Measurements from ENCODE around the gene MAZ. TPM values are rescaled to one million over a fixed set of nuclear protein-coding genes. Genes with fewer than 3 reads are reported as not detected.
"Not testable (repeated sequence)": the region's sequence is repeated elsewhere in the genome, so short reads cannot be mapped to it uniquely, and the experiment has no call there.

MAZ gene
- total RNA-seq, 2 donors from 2014 or later: 180 to 188 TPM

DNA sequence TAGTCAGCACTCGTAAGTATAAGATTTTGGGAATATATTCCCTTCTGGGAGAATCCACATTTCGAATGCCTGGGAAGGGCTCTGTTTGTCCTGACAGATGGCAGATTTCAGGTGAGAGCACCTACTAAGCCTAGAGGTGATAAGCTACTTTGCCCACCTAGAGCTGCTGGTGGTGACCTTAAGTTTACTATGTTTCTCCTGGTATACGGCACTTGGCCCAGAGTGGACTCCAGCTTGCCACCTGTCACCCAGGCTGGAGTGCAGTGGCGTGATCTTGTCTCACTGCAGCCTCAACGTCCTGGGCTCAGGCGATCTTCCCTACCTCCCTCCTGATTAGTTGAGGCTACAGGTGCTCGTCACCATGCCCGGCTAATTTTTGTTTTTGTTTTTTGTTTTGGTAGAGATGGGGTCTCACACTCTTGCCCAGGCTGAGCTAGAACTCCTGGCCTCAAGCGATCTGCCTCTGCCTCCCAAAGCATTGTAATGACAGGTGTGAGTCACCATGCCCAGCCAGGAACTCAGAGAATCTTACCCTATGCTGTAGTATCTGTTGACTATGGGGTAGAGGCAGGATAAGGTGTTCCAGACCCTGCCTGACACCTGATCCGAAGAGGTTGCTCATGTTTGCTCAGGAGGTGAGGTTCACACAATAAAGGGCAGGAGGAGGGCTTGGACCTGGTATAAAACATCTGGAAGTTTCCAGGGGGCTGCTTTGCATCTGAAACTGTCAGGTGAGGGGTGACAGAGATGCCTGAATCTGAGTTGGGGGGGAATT, 28.6 kb upstream of the MAZ start, which contains the start of gene ZG16:
TSS of gene ZG16 (plus strand) at position 681 of the 775 bp plus-strand sequence. CDS start 1,011 bp downstream, outside the sequence.
- Histone ChIP-seq H3K27me3 (replicated peaks; ENCODE audit: insufficient read depth) (no peaks in the 10 kb centered on the region), H3K4me3 (no peak within 1 kb of the TSS), H3K4me1 (replicated peaks) (no peaks in the 10 kb centered on the region), H3K27ac (no peak within 1 kb of the TSS), H3K36me3 (no peaks in the 10 kb centered on the region), H3K9me3 (no peaks in the 10 kb centered on the region)
- TF ChIP-seq POLR2A (IDR thresholded peaks at IDR 0.05): no peak
- TF ChIP-seq, protein P1, sequence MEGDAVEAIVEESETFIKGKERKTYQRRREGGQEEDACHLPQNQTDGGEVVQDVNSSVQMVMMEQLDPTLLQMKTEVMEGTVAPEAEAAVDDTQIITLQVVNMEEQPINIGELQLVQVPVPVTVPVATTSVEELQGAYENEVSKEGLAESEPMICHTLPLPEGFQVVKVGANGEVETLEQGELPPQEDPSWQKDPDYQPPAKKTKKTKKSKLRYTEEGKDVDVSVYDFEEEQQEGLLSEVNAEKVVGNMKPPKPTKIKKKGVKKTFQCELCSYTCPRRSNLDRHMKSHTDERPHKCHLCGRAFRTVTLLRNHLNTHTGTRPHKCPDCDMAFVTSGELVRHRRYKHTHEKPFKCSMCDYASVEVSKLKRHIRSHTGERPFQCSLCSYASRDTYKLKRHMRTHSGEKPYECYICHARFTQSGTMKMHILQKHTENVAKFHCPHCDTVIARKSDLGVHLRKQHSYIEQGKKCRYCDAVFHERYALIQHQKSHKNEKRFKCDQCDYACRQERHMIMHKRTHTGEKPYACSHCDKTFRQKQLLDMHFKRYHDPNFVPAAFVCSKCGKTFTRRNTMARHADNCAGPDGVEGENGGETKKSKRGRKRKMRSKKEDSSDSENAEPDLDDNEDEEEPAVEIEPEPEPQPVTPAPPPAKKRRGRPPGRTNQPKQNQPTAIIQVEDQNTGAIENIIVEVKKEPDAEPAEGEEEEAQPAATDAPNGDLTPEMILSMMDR (IDR thresholded peaks at IDR 0.05): no peak
- WGBS: 80% methylated on average over 10 of the region's 10 CpGs
- DNase-seq (ENCODE audit: low spot score): no peak
- intact Hi-C loops (cut with DNase I): no loop called here

DNA sequence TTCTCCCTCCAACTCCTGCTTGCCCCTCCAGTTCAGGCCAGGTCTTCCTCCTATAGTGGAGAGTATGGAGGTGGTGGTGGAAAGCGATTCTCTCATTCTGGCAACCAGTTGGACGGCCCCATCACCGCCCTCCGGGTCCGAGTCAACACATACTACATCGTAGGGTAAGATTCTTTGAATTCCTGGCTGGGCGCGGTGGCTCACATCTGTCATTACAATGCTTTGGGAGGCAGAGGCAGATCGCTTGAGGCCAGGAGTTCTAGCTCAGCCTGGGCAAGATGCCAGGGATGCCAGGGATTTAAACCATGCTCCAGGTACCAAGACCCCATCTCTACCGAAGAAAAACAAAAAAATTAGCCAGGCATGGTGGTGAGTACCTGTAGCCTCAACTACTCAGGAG, 26.9 kb upstream of the MAZ start:
- no peaks in the 10 kb centered on the region for H3K4me1 ChIP-seq (replicated peaks)
- no peaks in the 10 kb centered on the region for H3K9me3 ChIP-seq
- TF ChIP-seq, protein P1 (IDR thresholded peaks at IDR 0.05): no peak
- TF ChIP-seq POLR2A (IDR thresholded peaks at IDR 0.05): no peak
- no peak for TF ChIP-seq POLR2AphosphoS5 (IDR thresholded peaks at IDR 0.05)
- 40% methylated on average over 10 of the region's 10 CpGs for WGBS
- H3K4me3 ChIP-seq: no peak overlapping the region
- H3K27ac ChIP-seq: no peak overlapping the region
- intact Hi-C loops (cut with DNase I): no loop called here
- H3K36me3 ChIP-seq: no peaks in the 10 kb centered on the region
- no peak for DNase-seq (ENCODE audit: low spot score)
- H3K27me3 ChIP-seq (replicated peaks; ENCODE audit: insufficient read depth): no peaks in the 10 kb centered on the region

DNA sequence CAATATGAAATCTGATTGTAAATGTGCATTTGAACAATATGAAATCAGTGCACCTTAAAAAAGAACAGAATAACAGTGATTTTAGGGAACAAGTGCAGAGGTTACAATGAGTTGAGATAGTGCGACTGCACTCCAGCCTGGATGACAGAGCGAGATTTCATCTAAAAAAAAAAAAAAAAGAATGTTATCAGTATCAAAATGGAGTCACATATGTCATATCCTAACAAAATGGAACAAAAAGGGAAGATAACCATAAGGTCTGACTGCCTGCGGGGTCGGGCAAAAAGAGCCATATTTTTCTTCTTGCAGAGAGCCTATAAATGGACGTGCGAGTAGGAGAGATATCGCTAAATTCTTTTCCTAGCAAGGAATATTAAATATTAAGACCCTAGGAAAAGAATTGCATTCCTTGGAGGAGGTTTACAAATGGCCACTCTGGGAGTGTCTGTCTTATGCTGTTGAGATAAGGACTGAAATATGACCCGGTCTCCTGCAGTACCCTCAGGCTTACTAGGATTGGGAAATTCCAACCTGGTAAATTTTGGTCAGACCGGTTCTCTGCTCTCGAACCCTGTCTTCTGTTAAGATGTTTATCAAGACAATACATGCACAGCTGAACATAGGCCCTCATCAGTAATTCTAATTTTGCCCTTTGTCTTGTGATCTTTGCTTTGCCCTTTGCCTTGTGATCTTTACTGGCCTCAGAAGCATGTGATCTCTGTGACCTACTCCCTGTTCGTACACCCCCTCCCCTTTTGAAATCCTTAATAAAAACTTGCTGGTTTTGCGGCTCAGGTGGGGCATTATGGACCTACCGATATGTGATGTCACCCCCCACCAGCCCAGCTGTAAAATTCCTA, 23.0 kb upstream of the MAZ start:
- H3K9me3 ChIP-seq; H3K4me1 ChIP-seq (replicated peaks); H3K4me3 ChIP-seq; H3K27me3 ChIP-seq (replicated peaks; ENCODE audit: insufficient read depth); intact Hi-C loops (cut with DNase I); H3K36me3 ChIP-seq; H3K27ac ChIP-seq; DNase-seq (ENCODE audit: low spot score): not testable (repeated sequence)
- 71% methylated on average over 13 of the region's 13 CpGs for WGBS

DNA sequence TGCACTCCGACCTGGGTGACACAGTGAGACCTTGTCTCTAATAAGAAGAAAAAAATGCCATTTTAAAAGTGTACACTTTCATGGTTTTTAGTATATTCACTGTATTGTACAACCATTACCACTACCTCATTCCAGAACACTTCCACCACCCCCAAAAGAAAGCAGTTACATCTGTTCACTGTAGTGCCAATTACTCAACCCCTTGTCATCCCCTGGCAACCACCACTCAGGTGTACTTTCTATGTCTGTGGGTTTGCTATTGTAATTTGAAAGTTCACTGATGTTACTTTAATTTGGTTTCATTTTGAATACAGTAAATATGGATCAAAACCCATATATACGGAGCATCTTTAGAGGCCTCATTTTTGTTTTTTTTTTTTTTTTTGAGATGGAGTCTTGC, 22.2 kb upstream of the MAZ start:
- Histone ChIP-seq H3K36me3 (no peaks in the 10 kb centered on the region), H3K4me3 (no peak overlapping the region), H3K9me3 (no peaks in the 10 kb centered on the region), H3K4me1 (replicated peaks) (no peaks in the 10 kb centered on the region), H3K27ac (no peak overlapping the region), H3K27me3 (replicated peaks; ENCODE audit: insufficient read depth) (no peaks in the 10 kb centered on the region)
- TF ChIP-seq, protein P1 (IDR thresholded peaks at IDR 0.05): no peak
- TF ChIP-seq POLR2AphosphoS5 (IDR thresholded peaks at IDR 0.05) (no peak), POLR2A (IDR thresholded peaks at IDR 0.05) (no peak)
- intact Hi-C loops (cut with DNase I): no loop called here
- 93% methylated on average over 2 of the region's 2 CpGs for WGBS
- DNase-seq (ENCODE audit: low spot score): no peak

DNA sequence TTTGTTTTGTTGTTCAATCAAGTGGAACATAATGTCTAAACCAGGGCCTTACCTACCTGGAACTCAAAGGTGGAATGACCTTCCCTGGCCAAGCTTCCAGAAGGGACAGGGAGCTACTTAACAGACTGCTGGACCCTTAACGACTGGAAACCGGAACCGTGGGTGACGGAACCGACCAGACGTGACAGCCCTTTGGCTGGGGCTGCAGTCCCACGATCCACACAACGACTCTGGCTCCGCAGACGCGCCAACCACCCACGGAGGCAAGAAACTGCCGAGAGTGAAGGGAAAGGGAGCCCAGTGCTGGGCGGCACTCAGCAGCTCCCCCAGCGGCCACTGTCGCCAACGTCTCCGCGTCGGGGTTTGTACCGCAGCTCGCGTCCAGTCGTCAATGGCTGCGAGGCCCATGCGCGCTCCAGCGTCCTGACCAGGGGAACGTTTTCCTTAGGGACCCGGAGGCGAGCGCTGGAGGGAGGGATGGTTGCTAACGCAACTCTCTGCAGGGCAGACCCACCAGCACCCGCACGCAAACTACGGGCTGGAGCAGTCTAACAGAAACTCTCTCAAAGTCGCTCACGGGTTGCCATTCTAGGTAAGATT, 21.3 kb upstream of the MAZ start:
- peak; percentile 13 for DNase-seq (ENCODE audit: low spot score)
- no peaks in the 10 kb centered on the region for H3K27me3 ChIP-seq (replicated peaks; ENCODE audit: insufficient read depth)
- 14% methylated on average over 37 of the region's 38 CpGs for WGBS
- peaks cover 2% of the 10 kb centered on the region for H3K4me1 ChIP-seq (replicated peaks)
- H3K36me3 ChIP-seq: no peaks in the 10 kb centered on the region
- TF ChIP-seq, protein P1 (IDR thresholded peaks at IDR 0.05): peak in 2 of 4 experiments; percentile 47 to 65
- no peak for TF ChIP-seq POLR2A (IDR thresholded peaks at IDR 0.05)
- intact Hi-C loops (cut with DNase I): no loop called here
- no peaks in the 10 kb centered on the region for H3K9me3 ChIP-seq
- no peak overlapping the region for H3K27ac ChIP-seq
- no peak overlapping the region for H3K4me3 ChIP-seq

DNA sequence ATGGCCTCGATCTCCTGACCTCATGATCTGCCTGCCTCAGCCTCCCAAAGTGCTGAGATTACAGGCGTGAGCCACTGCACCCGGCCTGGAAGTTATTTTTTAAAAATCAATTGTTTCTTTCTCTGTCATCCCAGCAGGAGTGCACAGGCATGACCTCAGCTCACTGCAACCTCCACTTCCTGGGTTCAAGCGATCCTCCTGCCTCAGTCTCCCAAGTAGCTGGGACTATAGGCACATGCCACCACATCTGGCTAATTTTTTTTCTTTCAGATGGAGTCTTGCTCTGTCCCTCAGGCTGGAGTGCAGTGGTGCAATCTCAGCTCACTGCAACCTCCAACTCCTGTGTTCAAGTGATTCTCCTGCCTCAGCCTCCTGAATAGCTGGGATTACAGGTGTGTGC, 19.2 kb upstream of the MAZ start:
- intact Hi-C loops (cut with DNase I); H3K36me3 ChIP-seq; H3K27ac ChIP-seq; H3K9me3 ChIP-seq; DNase-seq (ENCODE audit: low spot score); H3K4me1 ChIP-seq (replicated peaks); H3K27me3 ChIP-seq (replicated peaks; ENCODE audit: insufficient read depth); H3K4me3 ChIP-seq: not testable (repeated sequence)
- 93% methylated on average over 4 of the region's 4 CpGs for WGBS

Measured in prostate gland (tissue), 2 donors.